GF-D8 (cell line): ENCODE data around the gene SLC36A3.
"Not testable (repeated sequence)": the region's sequence is repeated elsewhere in the genome, so short reads cannot be mapped to it uniquely, and the experiment has no call there.

ENCODE experiments used
- DNase-seq: peaks from one replicate; lab custom pipeline; 2025; lab: John Stamatoyannopoulos, UW

Gene SLC36A3

GRCh38 chr5:151258816-151259215 lies 44.8 kb downstream of the SLC36A3 start:
- DNase-seq = no peak

DNA sequence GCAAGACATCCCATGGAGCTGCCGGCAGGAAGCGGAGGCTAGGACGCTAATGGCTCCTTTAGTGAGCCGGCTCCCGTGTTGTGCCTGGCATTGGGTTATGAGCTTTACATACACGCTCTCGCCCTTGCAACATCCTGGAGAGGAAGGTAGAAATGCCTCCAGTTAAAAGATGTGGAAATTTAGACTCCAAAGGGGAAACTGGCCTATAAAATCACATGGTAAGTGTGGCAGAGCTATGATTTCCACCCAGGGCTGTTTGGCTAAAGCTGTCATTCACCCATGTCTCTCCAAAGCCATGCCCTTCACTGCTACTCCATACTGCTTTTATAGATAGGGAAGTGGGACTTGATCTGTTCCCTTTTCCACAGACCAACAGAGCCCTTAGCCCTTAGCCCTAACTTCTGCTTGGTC lies 45.4 kb downstream of the SLC36A3 start:
- no peak for DNase-seq

DNA sequence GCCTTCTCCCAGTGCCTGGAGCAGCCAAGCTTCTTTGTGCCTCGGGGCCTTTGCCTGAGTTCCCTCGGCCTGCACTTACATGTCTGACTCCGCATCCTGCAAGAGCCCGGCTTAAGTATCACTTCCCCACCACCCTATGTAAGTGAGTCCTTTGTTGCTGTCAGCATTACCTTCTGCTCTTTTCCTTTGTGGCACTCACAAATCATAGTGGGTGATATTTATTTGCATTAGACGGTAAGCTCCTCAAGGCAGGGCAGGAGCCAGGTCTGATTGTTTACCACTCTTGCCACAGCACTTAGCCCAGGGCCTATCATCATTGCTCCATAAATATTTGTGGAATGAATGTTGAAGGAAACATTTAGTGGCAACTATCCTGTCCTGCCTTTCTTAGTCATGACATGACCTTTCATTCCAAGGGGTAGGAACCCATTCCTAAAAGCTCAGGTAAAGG lies 45.8 kb downstream of the SLC36A3 start:
- no peak for DNase-seq

GRCh38 chr5:151255621-151256286 lies 47.8 kb downstream of the SLC36A3 start:
- peak; percentile 34 for DNase-seq

- not testable (repeated sequence) for DNase-seq
Observed at GRCh38 chr5:151254990-151255389, 48.6 kb downstream of the SLC36A3 start.

DNA sequence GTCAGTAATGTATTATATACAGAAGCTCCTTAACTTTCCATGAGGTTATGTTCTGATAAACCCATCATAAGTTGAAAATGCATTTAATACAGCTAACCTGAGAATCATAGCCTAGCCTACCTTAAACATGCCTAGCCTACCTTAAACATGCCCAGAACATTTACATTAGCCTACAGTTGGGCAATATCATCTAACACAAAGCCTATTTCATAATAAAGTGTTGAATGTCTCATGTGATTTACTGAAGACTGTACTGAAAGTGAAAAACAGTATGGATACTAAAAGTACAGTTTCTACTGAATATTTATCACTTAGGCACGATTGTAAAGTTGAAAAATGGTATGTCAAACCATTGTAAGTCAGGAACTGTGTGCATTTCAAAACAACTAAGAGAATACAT lies 49.0 kb downstream of the SLC36A3 start:
- no peak for DNase-seq

GRCh38 chr5:151253605-151253950 lies 50.0 kb downstream of the SLC36A3 start:
- DNase-seq = no peak

DNA sequence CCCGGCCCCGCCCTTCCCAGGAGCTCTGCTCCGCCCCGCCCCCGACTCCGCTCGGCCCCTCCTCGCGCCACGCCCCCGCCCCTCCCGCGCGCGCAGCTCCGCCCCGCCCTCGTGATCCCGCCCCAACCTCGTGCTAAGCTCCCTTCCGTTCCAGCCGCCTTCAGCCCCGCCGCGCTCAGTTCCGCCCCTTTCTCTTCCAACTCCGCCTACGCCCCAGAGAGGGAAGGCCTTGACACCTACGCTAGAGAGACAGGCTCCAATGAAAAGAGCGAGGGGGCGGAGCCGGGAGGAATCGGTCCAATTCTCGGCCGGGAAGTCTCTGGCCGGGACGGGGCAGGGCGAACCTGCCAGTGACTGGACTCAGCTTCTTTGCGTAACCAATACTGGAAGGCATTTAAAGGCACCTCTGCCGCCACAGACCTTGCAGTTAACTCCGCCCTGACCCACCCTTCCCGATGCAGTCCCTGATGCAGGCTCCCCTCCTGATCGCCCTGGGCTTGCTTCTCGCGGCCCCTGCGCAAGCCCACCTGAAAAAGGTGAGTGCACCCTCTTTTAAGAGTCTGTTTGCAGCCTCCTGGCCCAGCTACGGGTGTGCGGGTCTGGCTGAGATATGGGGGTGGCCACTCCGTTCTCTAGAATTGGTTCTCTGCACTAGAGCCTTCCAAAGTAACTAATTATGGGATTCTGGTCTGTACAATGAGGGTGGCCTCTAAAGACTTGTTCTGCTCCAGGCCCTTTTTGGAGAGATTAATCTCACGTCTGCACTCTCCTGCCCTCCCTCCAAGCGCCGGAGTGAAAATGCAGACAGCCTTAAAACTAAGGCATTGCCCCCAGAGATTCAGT lies 50.6 kb downstream of the SLC36A3 start, which contains the start of gene GM2A:
TSS of gene GM2A (plus strand) at position 424 of the 843 bp plus-strand sequence. CDS start at position 456, 32 bp downstream.
- peak; percentile 97 for DNase-seq

GRCh38 chr5:151251621-151252020 lies 51.9 kb downstream of the SLC36A3 start:
- no peak for DNase-seq

- DNase-seq = peak; percentile 67
Observed at GRCh38 chr5:151251001-151251551, 52.5 kb downstream of the SLC36A3 start.

- DNase-seq = no peak
Observed at GRCh38 chr5:151250346-151251000, 53.1 kb downstream of the SLC36A3 start.

- no peak for DNase-seq
Observed at GRCh38 chr5:151249281-151249680, 54.3 kb downstream of the SLC36A3 start.

DNA sequence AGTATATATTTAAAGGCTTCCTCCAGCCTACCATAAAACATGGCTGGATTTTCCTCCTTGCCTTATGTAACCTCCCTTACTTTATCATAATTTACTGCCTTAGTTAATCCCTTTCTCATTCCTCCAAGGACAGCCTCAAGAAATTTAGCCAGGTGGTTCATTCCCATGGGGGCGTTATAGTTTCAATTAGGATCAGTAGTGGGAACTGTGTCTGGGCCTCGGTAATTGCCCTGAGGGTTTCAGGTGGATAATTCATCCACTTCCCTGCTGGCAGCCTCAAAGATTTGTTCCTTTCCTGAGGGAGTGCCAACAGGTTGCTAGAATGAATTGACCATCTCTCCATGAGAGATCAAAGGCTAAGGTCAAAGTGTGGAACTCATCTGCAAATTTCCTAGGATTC lies 54.9 kb downstream of the SLC36A3 start:
- no peak for DNase-seq

DNA sequence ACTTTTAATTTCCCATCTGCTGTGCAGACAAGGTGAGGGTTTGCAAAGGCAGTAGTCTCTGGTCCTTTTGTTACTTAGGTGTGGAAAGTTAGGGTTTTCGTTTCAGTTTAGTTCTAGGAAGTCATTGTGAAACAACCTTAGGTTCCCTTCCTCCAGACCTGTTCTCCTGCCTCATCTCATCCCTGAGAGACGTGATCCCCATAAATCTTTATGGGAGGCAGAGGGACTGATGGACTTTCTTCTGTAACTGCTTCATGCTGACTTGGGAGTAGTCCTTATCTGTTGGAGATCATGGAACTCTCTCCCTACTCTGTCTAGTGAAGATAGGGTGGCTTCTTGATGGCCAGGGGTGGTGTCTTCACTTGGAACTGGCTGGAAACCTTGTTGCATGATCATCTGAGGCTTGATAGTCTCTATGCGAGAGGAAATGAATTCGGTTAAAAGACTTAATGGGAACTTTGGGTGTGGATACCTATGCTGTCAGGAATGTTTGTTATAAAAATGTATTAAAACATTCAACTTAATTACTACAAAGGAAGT lies 57.8 kb downstream of the SLC36A3 start:
- no peak for DNase-seq

GRCh38 chr5:151244206-151244605 lies 59.4 kb downstream of the SLC36A3 start:
- no peak for DNase-seq

DNA sequence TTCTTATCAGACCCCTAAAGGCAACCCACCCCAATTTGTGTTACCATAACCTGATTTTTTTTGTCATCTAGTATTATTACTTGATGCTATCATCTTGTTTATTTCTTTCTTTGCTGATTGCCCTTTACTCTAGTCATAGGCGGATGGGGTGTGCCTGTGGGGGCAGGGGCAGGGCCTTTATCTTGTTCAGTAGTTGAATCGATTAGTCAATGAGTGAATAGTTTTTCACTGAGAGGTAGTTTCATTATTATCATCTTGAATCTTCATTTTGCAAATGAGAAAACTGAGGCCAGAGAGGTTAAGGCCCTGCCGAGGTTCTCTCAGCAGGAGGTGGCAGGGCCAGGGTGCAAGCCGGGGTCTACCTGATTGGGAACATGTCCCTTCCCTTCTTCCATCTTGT lies 60.0 kb downstream of the SLC36A3 start:
- DNase-seq = no peak

GRCh38 chr5:151243127-151243526 lies 60.4 kb downstream of the SLC36A3 start:
- no peak for DNase-seq

DNA sequence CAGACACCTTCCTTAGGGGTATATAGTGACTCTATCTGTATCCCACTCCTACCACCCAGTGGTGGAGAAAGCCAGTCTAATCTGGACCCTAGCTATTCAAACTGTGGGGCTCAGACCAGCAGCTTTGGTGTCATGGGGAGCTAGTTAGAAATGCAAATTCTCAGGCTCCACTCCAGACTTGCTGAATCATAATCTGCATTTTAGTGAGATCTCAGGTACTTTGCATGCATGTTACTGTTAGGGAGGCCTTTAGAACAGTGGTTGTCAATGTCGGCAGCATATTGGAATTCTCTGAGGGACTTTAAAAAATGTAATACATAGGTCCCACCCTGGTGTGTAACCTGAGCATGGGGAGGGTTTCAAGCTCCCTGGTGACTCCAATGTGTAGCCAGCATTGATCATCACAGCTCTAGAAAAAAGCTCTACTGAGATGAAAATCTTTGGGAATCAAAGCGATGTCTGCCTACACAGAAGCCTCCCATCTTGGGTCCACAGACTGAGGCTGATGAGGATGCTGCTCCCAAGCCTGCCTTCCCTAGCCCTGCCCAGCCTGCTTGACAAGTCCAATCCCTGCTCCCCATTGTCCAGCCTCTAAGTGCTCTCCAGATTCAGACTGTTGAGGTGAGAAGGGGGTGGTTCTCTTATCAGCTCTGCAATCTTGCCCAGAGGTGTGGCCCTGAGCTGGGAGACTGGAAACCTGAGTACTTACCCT lies 62.5 kb downstream of the SLC36A3 start:
- no peak for DNase-seq

GRCh38 chr5:151240268-151240835 lies 63.2 kb downstream of the SLC36A3 start:
- not testable (repeated sequence) for DNase-seq

DNA sequence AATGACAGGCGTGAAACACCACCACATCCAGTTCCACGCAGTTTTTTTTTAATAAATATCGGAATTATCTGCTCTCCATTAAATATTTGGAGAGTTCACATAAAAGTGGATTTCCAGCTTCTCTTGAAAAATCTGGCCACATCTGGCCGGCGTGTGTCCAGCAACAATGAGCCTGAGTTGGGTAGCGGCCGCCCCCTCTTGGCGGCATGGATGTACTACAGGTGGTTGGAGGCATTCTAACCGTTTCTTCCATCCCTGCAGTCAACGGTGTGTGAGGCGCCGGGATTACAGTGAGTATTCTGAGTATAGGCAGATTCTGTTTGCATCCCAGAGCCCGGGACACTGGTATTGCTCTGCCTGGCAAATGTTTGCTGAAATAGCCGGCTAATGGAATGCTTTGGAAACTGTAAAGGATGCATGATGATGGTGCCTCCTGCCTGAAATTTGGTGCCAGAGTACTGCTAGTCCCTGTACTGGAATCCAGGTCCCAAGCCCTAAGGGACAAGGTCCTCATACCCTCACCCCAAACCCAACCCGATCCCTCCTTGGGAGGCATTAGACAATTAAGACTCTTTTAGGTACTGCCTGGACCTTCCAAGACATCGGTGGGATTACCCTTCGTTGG lies 64.2 kb downstream of the SLC36A3 start:
- DNase-seq = no peak

GRCh38 chr5:151238303-151238741 lies 65.2 kb downstream of the SLC36A3 start:
- no peak for DNase-seq
